IMR-90 (cell line): Measurements from ENCODE around the gene FREM3.

Experiments
- CEBPB ChIP-seq: IDR thresholded peaks from 2 replicates; pipeline ENCODE4 v1.6.1; 2012; ENCODE audit warnings: low read depth, low read length, improper control_type of control experiment
- CHD1 ChIP-seq: IDR thresholded peaks from 2 replicates; pipeline ENCODE4 v1.6.1; 2012; ENCODE audit warnings: low read depth, low read length, improper control_type of control experiment
- CTCF ChIP-seq: conservative IDR thresholded peaks from 2 replicates; pipeline ENCODE4 v1.5.1; 2012; ENCODE audit warnings: mild to moderate bottlenecking, low read depth, low read length, improper control_type of control experiment
- ELK1 ChIP-seq: fragments of 150-350 bp; IDR thresholded peaks from 2 replicates; pipeline ENCODE4 v1.6.1; 2016; ENCODE audit warnings: low read depth, mild to moderate bottlenecking, low read length, moderate library complexity, borderline replicate concordance
- FOS ChIP-seq: fragments of 150-350 bp; IDR thresholded peaks from 2 replicates; pipeline ENCODE4 v1.6.1; 2016; ENCODE audit warnings: low read depth, low read length
- MAFK ChIP-seq: IDR thresholded peaks from 2 replicates; pipeline ENCODE4 v1.6.1; 2012; ENCODE audit warnings: low read depth, low read length, improper control_type of control experiment
- MAZ ChIP-seq: IDR thresholded peaks from 2 replicates; pipeline ENCODE4 v1.6.1; 2012; ENCODE audit warnings: low read depth, mild to moderate bottlenecking, low read length, improper control_type of control experiment, moderate library complexity, borderline replicate concordance
- MXI1 ChIP-seq: IDR thresholded peaks from 2 replicates; pipeline ENCODE4 v1.6.1; 2012; ENCODE audit warnings: low read depth, mild to moderate bottlenecking, low read length, moderate library complexity, borderline replicate concordance
- NFE2L2 ChIP-seq: fragments of 150-350 bp; IDR thresholded peaks from 2 replicates; pipeline ENCODE4 v1.6.1; 2016; ENCODE audit warnings: low read depth, mild to moderate bottlenecking, low read length
- POLR2A ChIP-seq: IDR thresholded peaks from 2 replicates; pipeline ENCODE4 v1.6.1; 2012; ENCODE audit warnings: mild to moderate bottlenecking, low read depth, low read length
- RAD21 ChIP-seq: IDR thresholded peaks from 2 replicates; pipeline ENCODE4 v1.6.1; 2012; ENCODE audit warnings: low read length, improper control_type of control experiment
- RFX5 ChIP-seq: IDR thresholded peaks from 2 replicates; pipeline ENCODE4 v1.8.0; 2012; ENCODE audit warnings: low read depth, mild to moderate bottlenecking, low read length, moderate library complexity
- SMC3 ChIP-seq: fragments of 150-350 bp; IDR thresholded peaks from 2 replicates; pipeline ENCODE4 v1.6.1; 2016; ENCODE audit warnings: low read depth, mild to moderate bottlenecking, antibody characterized with exemption, low read length, moderate library complexity
- USF2 ChIP-seq: fragments of 150-350 bp; IDR thresholded peaks from 2 replicates; pipeline ENCODE4 v1.6.1; 2017; ENCODE audit warnings: mild to moderate bottlenecking, antibody characterized with exemption, low read length, low read depth

- no peak for TF ChIP-seq CTCF
- no peak for TF ChIP-seq POLR2A
- TF ChIP-seq NFE2L2: no peak
- no peak for TF ChIP-seq MAZ
- no peak for TF ChIP-seq RFX5
- no peak for TF ChIP-seq CEBPB
- TF ChIP-seq SMC3: no peak
- no peak for TF ChIP-seq MAFK
- no peak for TF ChIP-seq MXI1
- no peak for TF ChIP-seq RAD21
- TF ChIP-seq FOS: no peak
- TF ChIP-seq CHD1: no peak
- no peak for TF ChIP-seq USF2
- no peak for TF ChIP-seq ELK1
These were observed 43.1 kb upstream of the FREM3 start for GRCh38 chr4:143743591-143743990.
